SK-N-SH (cell line): ENCODE data around the gene KCNE3.

Source experiments
- CTCF ChIP-seq: fragments of 200-600 bp; sonication (generic); IDR thresholded peaks from 2 replicates; pipeline ENCODE4 v1.6.1; 2017; ENCODE audit warnings: antibody characterized with exemption, mild to moderate bottlenecking, moderate library complexity
- EZH2phosphoT487 ChIP-seq: fragments of 200-600 bp; sonication (generic); IDR thresholded peaks from 2 replicates; pipeline ENCODE4 v1.6.1; 2017; ENCODE audit warnings: low read depth, mixed run types, mild to moderate bottlenecking, antibody characterized with exemption, moderate library complexity, borderline replicate concordance
- JUND ChIP-seq: IDR thresholded peaks from 2 replicates; pipeline ENCODE4 v1.4.0; 2012
- SIN3A ChIP-seq: IDR thresholded peaks from 2 replicates; pipeline ENCODE4 v1.6.1; 2012; ENCODE audit warnings: low read depth, mild to moderate bottlenecking, low read length, moderate library complexity, borderline replicate concordance

- TF ChIP-seq CTCF, result no peak
- TF ChIP-seq SIN3A, result no peak
- no peak for TF ChIP-seq EZH2phosphoT487
- TF ChIP-seq JUND, result no peak
Observed at GRCh38 chr11:74468936-74469335, 1.6 kb upstream of the KCNE3 start.
